KG1 (cell line): ENCODE measurements around the gene SH3PXD2A.

Experiments used
- DNase-seq: peaks from one replicate; lab custom pipeline; 2025; lab: John Stamatoyannopoulos, UW

Gene SH3PXD2A

GRCh38 chr10:103812432-103812831 is 42.9 kb downstream of the SH3PXD2A start:
- DNase-seq, result no peak

- no peak for DNase-seq
Observed at GRCh38 chr10:103812004-103812403, 43.4 kb downstream of the SH3PXD2A start.

- DNase-seq, result no peak
Observed at GRCh38 chr10:103811463-103811862, 43.9 kb downstream of the SH3PXD2A start.

- DNase-seq, result no peak
Observed at GRCh38 chr10:103808780-103809179, 46.6 kb downstream of the SH3PXD2A start.

GRCh38 chr10:103807996-103808395 is 47.4 kb downstream of the SH3PXD2A start:
- DNase-seq, result no peak

- no peak for DNase-seq
Observed at GRCh38 chr10:103806395-103807187, 48.8 kb downstream of the SH3PXD2A start.

- DNase-seq, result no peak
Observed at GRCh38 chr10:103805781-103806180, 49.6 kb downstream of the SH3PXD2A start.

- no peak for DNase-seq
Observed at GRCh38 chr10:103804871-103805270, 50.5 kb downstream of the SH3PXD2A start.

- DNase-seq, result no peak
Observed at GRCh38 chr10:103803941-103804340, 51.4 kb downstream of the SH3PXD2A start.

- no peak for DNase-seq
Observed at GRCh38 chr10:103802637-103803353, 52.6 kb downstream of the SH3PXD2A start.

GRCh38 chr10:103802081-103802480 is 53.3 kb downstream of the SH3PXD2A start:
- no peak for DNase-seq

- DNase-seq, result peak; percentile 37
Observed at GRCh38 chr10:103800789-103801540, 54.4 kb downstream of the SH3PXD2A start.

GRCh38 chr10:103800089-103800488 is 55.3 kb downstream of the SH3PXD2A start:
- DNase-seq, result no peak

GRCh38 chr10:103799341-103799740 is 56.0 kb downstream of the SH3PXD2A start:
- DNase-seq, result no peak

- DNase-seq, result no peak
Observed at GRCh38 chr10:103798511-103798910, 56.9 kb downstream of the SH3PXD2A start.

GRCh38 chr10:103797857-103798256 is 57.5 kb downstream of the SH3PXD2A start:
- no peak for DNase-seq

- no peak for DNase-seq
Observed at GRCh38 chr10:103795634-103796270, 59.6 kb downstream of the SH3PXD2A start.

- no peak for DNase-seq
Observed at GRCh38 chr10:103794996-103795395, 60.4 kb downstream of the SH3PXD2A start.

GRCh38 chr10:103793920-103794883 is 61.2 kb downstream of the SH3PXD2A start:
- no peak for DNase-seq

- no peak for DNase-seq
Observed at GRCh38 chr10:103793429-103793828, 61.9 kb downstream of the SH3PXD2A start.

- no peak for DNase-seq
Observed at GRCh38 chr10:103792547-103792946, 62.8 kb downstream of the SH3PXD2A start.
